H1 (cell line): ENCODE data around the gene PLD3. TPM values are rescaled to one million over a fixed set of nuclear protein-coding genes. Genes with fewer than 3 reads are reported as not detected.

Experiments
- CBX8 ChIP-seq: fragments of 300-800, 300-1000 bp; sonication (generic); IDR thresholded peaks from 2 replicates; pipeline ENCODE4 v1.7.1; 2016; ENCODE audit warnings: low read depth, low read length, borderline replicate concordance
- JUN ChIP-seq: IDR thresholded peaks from 2 replicates; pipeline ENCODE4 v1.6.1; 2011; ENCODE audit warnings: low read depth, mild to moderate bottlenecking, improper control_type of control experiment, low read length
- POU5F1 ChIP-seq: IDR thresholded peaks from 2 replicates; pipeline ENCODE4 v1.6.1; 2011; ENCODE audit warnings: low read depth, mild to moderate bottlenecking, low read length, moderate library complexity
- polyA plus RNA-seq, 7 experiments: library from polyadenylated mRNA; depleted of rRNA in 3 of 7; stranded (reverse) in 5 of 7; unstranded in 2 of 7; fragments of >200 nt in 5 of 7; fragments of 200-250 nt in 2 of 7; gene quantifications; 1 replicate in 5 of 7; 2 replicates in 1 of 7; 4 replicates in 1 of 7; pipeline versions ENCODE4 v1.2.1 to v1.2.3, GENCODE V29; 2011 to 2013; ENCODE audit warnings: missing spikeins in 2 of 7, mixed read lengths in 2 of 7
- total RNA-seq: library from RNA; stranded (reverse); fragmentation: NEBNext Ultra II Directional; extraction: Animal tissue kit (Norgen Biotek cat#: 25700); gene quantifications from 2 replicates; pipeline ENCODE4 v1.2.1, GENCODE V29; 2021
- TF ChIP-seq, protein P1 (sequence below): IDR thresholded peaks from 2 replicates; pipeline ENCODE4 v1.6.1; 2012; ENCODE audit warnings: low read length, inconsistent platforms

Gene PLD3
- total and polyA plus RNA-seq, 2 of the 8 experiments (the other 6 are each of a cell fraction or from before 2014, with no cell fraction given) = 180 to 543 TPM

- TF ChIP-seq, protein P1, sequence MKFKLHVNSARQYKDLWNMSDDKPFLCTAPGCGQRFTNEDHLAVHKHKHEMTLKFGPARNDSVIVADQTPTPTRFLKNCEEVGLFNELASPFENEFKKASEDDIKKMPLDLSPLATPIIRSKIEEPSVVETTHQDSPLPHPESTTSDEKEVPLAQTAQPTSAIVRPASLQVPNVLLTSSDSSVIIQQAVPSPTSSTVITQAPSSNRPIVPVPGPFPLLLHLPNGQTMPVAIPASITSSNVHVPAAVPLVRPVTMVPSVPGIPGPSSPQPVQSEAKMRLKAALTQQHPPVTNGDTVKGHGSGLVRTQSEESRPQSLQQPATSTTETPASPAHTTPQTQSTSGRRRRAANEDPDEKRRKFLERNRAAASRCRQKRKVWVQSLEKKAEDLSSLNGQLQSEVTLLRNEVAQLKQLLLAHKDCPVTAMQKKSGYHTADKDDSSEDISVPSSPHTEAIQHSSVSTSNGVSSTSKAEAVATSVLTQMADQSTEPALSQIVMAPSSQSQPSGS = no peak
- TF ChIP-seq JUN (no peak), POU5F1 (no peak), CBX8 (no peak)
Observed at GRCh38 chr19:40348125-40348913, at the start of gene PLD3, which contains the start of gene C19orf47 (continued).
